Measurements from ENCODE around the gene SSPN. TPM values are rescaled to one million over a fixed set of nuclear protein-coding genes. Genes with fewer than 3 reads are reported as not detected.

SSPN gene
- total RNA-seq, 1 experiment from 2014 or later = 37.1 TPM

DNA sequence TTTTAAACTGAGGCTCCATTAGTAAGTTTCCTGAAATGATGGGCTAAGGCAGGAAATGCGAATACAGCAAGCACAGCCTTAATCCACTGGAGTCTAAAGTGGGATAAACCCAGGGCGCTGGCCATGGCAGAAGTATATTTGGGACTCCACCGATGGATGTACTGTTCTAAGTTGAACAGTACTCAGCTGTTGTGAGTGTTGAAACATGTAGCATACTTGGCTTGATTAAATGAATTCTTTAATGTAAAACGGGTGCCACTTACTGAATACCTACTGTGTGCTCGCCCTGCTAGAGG lies 996 bp downstream of the SSPN start:
- H3K4me3 ChIP-seq = peak overlapping the region; percentile 51
- H3K9me3 ChIP-seq (replicated peaks) = no peaks in the 10 kb centered on the region
- H3K4me1 ChIP-seq (replicated peaks) = peaks cover 55% of the 10 kb centered on the region
- H3K27me3 ChIP-seq (replicated peaks) = no peaks in the 10 kb centered on the region
- DNase-seq (ENCODE audit: low read depth in 1 of 2, low spot score in 2 of 2) = no peak
- H3K36me3 ChIP-seq = no peaks in the 10 kb centered on the region
- H3K27ac ChIP-seq = peak overlapping the region; percentile 78

DNA sequence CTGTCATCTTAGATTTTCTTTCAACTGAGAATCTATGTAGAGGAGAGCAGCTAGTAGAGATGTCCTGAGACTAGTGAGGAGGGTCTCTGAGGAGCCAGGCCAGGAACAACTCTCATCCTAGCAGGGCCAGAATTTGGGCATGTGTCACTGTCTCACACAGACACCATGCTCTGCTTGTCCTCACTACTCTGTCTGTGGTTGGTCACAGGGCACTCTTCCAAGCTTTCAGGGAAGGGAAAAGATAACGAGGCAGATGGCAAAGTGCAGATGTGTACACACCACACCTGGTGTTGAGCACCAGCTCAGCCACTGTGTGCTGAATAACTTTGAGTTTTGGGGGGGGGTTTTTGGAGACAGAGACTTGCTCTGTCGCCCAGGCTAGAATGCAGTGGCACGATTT lies 2.5 kb downstream of the SSPN start:
- Histone ChIP-seq H3K4me1 (replicated peaks) (peaks cover 55% of the 10 kb centered on the region), H3K9me3 (replicated peaks) (no peaks in the 10 kb centered on the region), H3K27me3 (replicated peaks) (no peaks in the 10 kb centered on the region), H3K36me3 (no peaks in the 10 kb centered on the region), H3K4me3 (no peak overlapping the region), H3K27ac (peak overlapping the region; percentile 78)
- DNase-seq (ENCODE audit: low read depth in 1 of 2, low spot score in 2 of 2) = peak in 1 of 2 experiments; percentile 42

DNA sequence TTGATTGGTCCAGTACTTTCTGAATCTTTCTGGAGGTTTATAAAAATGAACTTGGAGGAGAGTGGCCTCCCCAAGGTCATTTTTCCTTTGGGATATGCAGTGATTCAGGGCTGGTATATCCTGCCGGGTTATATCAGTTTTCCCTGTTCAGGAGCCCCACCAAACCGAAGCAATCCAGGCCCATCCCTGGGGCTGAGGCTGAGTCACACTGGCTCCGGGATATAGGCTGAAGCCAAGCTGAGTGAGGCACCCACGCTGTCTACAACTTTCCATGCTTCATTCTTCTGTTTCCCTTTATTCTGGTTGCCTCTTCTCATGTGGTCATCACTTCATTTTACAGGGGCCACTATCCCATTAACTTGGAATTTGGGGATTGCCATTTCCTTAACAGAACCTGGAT lies 3.4 kb downstream of the SSPN start:
- Histone ChIP-seq H3K27ac (peak overlapping the region; percentile 78), H3K4me3 (no peak overlapping the region), H3K4me1 (replicated peaks) (peaks cover 52% of the 10 kb centered on the region), H3K9me3 (replicated peaks) (no peaks in the 10 kb centered on the region), H3K27me3 (replicated peaks) (no peaks in the 10 kb centered on the region), H3K36me3 (no peaks in the 10 kb centered on the region)
- peak; percentile 69 to 78 for DNase-seq (ENCODE audit: low read depth in 1 of 2, low spot score in 2 of 2)

DNA sequence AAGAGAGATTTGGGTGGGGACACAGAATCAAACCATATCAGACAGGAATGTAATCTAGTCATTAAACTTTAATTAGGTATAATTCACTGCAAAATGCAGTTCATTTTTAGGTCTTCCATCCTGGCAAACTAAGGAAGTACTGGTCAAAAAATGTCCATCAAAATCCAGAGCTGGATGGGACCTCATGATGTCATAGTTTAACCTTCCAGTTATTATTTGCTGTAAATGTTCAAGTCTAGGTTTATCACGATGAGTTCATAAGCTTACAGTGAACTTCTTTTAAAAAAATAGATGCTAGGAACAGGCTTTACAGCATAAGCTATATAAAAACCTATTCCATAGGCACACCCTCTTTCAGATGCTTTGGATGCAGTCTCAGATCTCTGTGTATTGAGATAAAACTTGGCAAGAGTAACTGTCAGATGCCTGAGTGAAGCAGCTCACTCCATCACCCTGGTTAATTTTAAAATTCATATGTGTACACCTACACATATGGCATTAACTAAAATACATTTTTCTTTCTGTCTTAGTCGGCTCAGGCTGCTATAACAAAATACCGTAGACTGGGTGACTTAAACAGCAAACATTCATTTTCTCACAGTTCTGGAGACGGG lies 7.9 kb downstream of the SSPN start:
- Histone ChIP-seq H3K27me3 (replicated peaks) (no peaks in the 10 kb centered on the region), H3K27ac (no peak overlapping the region), H3K9me3 (replicated peaks) (no peaks in the 10 kb centered on the region), H3K36me3 (no peaks in the 10 kb centered on the region), H3K4me3 (no peak overlapping the region), H3K4me1 (replicated peaks) (peaks cover 44% of the 10 kb centered on the region)
- no peak for DNase-seq (ENCODE audit: low read depth in 1 of 2, low spot score in 2 of 2)

DNA sequence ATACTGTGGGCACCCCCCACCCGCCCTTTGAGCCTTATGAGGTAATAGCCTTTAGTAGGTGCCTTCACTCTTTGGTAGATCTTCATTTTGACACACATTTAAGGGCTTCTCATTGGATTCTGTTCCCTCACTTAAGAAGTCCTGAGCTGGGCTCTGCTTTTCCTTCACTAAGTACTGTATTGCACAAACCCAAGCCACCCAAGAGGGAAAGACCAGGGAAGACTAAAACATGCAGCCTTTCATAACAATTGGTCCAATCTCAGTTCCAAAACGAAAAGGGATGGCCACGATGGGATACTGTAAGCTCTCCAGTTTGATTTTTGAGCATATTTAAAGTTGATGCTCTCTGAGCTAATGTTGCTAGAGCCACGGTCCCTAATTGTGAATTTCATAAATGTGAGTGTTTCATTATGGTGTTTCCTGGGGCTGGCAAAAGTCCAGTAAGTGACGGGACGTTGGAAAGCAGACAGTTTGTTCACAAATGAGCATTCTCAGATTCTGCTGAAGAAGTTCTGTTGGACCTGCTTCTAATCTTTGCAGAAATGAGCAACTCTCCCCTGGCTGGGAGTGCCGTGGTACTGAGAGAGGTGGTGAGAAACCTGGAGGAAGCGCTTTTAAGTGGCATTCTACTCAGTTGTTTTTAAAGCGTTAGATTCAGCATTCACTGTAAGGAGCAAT lies 9.4 kb downstream of the SSPN start:
- H3K4me1 ChIP-seq (replicated peaks) = peaks cover 30% of the 10 kb centered on the region
- no peaks in the 10 kb centered on the region for H3K9me3 ChIP-seq (replicated peaks)
- H3K27ac ChIP-seq = peak overlapping the region; percentile 90
- H3K27me3 ChIP-seq (replicated peaks) = no peaks in the 10 kb centered on the region
- H3K36me3 ChIP-seq = no peaks in the 10 kb centered on the region
- H3K4me3 ChIP-seq = no peak overlapping the region
- DNase-seq (ENCODE audit: low read depth in 1 of 2, low spot score in 2 of 2) = no peak

DNA sequence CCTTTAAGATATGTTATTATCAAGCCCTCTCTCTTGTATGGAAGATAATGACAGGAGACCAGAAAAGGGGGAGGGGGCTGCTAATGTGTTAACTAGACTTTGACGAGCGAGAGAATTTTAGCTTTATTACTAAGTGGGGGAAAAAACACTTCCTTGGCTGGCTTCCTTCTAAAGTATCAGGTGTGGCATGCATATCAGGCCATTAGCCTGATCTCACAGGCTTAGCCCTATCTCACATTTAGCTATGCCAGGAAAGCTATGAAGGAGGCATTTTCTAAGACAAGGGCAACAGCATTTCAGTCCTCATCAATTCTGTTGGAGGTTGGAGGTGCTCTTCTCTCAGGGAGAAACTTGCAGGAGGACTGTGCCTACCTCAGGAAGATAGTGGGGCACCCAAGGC lies 9.9 kb downstream of the SSPN start:
- Histone ChIP-seq H3K4me1 (replicated peaks) (peaks cover 30% of the 10 kb centered on the region), H3K36me3 (no peaks in the 10 kb centered on the region)

DNA sequence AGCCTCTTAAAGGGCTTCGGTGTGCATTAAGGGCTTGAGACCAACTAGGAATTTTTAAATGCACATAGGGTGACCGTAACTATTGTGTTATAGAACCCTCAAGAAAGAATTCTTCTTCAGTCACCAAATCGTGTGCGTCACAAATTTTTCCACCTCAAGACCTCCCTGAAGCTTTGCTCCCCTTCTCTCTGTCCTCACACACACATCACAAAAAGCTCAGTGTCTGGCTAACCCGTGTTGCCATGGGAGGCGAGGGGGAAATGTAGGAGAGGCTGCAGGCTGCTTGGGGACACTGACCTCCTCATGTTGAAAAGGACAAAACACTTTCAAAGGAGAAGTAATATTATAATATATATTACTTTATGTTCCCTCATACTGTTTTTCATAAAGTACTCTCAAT lies 10.6 kb downstream of the SSPN start:
- Histone ChIP-seq H3K4me3 (no peak overlapping the region), H3K27ac (peak overlapping the region; percentile 90), H3K9me3 (replicated peaks) (no peaks in the 10 kb centered on the region), H3K27me3 (replicated peaks) (no peaks in the 10 kb centered on the region), H3K36me3 (no peaks in the 10 kb centered on the region), H3K4me1 (replicated peaks) (peaks cover 37% of the 10 kb centered on the region)
- peak; percentile 84 to 92 for DNase-seq (ENCODE audit: low read depth in 1 of 2, low spot score in 2 of 2)

More for the DNA sequence above, 9.9 kb downstream of the SSPN start:
- Histone ChIP-seq H3K9me3 (replicated peaks) (no peaks in the 10 kb centered on the region), H3K27ac (peak overlapping the region; percentile 90), H3K27me3 (replicated peaks) (no peaks in the 10 kb centered on the region), H3K4me3 (no peak overlapping the region)
- DNase-seq (ENCODE audit: low read depth in 1 of 2, low spot score in 2 of 2) = no peak

DNA sequence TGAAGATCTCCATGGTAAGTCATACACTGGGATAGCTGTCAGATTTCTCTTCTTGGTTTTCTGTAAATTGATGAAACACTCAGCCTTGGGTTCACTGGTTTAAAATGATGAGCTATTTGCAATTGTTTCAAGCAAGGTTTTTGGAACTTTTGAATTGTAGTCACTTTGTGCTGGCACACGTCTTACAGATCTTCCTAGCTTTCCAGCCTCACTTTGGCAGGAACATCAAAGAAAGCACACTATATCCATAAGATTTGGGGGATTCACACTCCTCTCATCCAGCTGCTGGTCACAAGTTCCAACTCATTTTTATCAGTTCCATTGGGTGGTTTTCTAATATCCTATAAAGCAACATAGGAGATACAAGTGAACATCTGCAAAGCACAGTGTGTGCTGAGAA lies 16.0 kb downstream of the SSPN start:
- H3K9me3 ChIP-seq (replicated peaks) = no peaks in the 10 kb centered on the region
- no peak overlapping the region for H3K4me3 ChIP-seq
- DNase-seq (ENCODE audit: low read depth in 1 of 2, low spot score in 2 of 2) = no peak
- no peak overlapping the region for H3K27ac ChIP-seq
- H3K27me3 ChIP-seq (replicated peaks) = no peaks in the 10 kb centered on the region
- H3K36me3 ChIP-seq = no peaks in the 10 kb centered on the region; the same call in 1 of the 2 replicates
- peaks cover 42% of the 10 kb centered on the region for H3K4me1 ChIP-seq (replicated peaks)

DNA sequence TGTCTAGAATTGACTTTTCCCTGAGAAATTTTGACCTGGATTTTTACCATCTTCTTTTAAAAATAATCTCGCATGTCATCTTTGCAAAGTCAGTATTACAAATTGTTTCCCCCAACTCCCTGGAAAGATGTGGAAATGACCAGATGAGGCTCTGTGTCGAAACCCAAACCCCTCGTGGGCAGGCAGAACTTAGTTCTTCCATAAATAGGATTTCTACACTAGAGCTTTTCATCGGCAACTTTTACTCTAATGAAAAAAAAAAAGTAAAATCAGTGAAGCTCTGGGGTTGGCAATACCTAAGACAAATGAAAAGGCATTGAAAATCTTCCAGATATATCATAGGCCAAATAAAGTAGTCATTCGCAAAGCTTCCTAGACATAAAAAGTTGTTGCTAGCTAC lies 17.0 kb downstream of the SSPN start:
- no peak for DNase-seq (ENCODE audit: low read depth in 1 of 2, low spot score in 2 of 2)
- Histone ChIP-seq H3K27ac (no peak overlapping the region), H3K36me3 (no peaks in the 10 kb centered on the region; the same call in 1 of the 2 replicates), H3K9me3 (replicated peaks) (no peaks in the 10 kb centered on the region), H3K27me3 (replicated peaks) (no peaks in the 10 kb centered on the region), H3K4me1 (replicated peaks) (peaks cover 31% of the 10 kb centered on the region), H3K4me3 (no peak overlapping the region)

DNA sequence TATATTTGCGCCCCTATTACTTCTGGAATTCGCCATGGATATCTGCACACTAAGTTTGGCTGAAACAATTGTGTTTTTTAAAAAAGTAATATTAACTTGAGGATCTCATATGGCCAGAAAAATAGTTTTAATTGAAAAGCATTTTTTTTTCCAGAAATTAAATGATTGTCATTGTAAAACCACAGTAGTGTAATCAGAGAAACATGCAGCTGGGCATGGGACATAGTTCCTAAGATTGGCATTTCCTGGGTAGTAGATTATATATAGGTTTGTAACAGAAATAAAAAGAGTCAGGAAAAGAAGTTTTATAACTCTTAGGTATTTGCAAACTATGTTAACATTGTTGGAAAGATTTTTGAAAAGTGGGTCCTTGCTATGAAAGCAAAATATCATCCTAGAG lies 17.6 kb downstream of the SSPN start:
- no peaks in the 10 kb centered on the region for H3K9me3 ChIP-seq (replicated peaks)
- DNase-seq (ENCODE audit: low read depth in 1 of 2, low spot score in 2 of 2) = no peak
- no peaks in the 10 kb centered on the region for H3K27me3 ChIP-seq (replicated peaks)
- peaks cover 31% of the 10 kb centered on the region for H3K4me1 ChIP-seq (replicated peaks)
- no peak overlapping the region for H3K27ac ChIP-seq
- H3K4me3 ChIP-seq = no peak overlapping the region
- no peaks in the 10 kb centered on the region; the same call in 1 of the 2 replicates for H3K36me3 ChIP-seq

DNA sequence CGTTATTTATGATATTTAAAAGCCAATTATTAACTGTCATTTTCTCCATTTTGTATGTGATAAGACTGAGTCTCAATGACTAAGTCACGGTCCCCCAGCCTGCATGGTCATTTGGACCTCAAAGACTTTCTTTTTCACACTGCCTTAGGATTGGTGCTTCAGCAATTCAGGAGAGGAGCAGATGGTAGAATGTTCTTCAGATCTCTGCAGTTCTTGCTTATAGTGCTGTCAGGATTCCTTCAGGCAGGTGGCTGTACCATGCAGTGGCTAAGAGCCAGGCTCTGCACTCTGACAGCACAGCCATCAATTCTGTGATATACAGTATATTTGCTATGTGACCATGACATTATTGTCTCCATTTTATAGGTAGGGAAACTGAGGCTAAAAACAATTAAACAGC lies 18.7 kb downstream of the SSPN start:
- Histone ChIP-seq H3K9me3 (replicated peaks) (no peaks in the 10 kb centered on the region), H3K27me3 (replicated peaks) (no peaks in the 10 kb centered on the region), H3K4me3 (no peak overlapping the region), H3K27ac (no peak overlapping the region), H3K4me1 (replicated peaks) (peaks cover 31% of the 10 kb centered on the region), H3K36me3 (no peaks in the 10 kb centered on the region; the same call in 1 of the 2 replicates)
- no peak for DNase-seq (ENCODE audit: low read depth in 1 of 2, low spot score in 2 of 2)

DNA sequence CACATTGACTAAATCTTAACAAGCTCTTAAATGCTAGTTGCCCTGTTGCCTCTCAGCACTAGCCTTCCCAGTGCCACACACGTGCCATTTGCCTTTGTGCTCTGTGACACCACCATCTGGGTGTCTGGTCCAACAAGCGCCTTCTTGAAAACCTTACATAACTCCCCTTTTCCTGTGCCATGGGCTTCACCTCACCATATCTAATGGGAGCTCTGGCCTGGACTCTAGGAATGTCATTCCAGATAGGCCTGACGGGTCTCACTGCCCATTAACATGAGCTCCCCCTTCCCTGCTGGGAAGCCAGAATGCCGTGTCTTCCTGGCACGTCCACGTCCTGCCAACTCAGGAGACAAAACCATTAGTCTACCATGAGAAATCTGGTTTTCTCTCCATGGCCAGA lies 24.4 kb downstream of the SSPN start:
- no peaks in the 10 kb centered on the region for H3K9me3 ChIP-seq (replicated peaks)
- no peaks in the 10 kb centered on the region for H3K27me3 ChIP-seq (replicated peaks)
- no peaks in the 10 kb centered on the region for H3K4me1 ChIP-seq (replicated peaks)
- H3K27ac ChIP-seq = no peak overlapping the region
- no peak for DNase-seq (ENCODE audit: low read depth in 1 of 2, low spot score in 2 of 2)
- no peaks in the 10 kb centered on the region for H3K36me3 ChIP-seq
- H3K4me3 ChIP-seq = no peak overlapping the region

DNA sequence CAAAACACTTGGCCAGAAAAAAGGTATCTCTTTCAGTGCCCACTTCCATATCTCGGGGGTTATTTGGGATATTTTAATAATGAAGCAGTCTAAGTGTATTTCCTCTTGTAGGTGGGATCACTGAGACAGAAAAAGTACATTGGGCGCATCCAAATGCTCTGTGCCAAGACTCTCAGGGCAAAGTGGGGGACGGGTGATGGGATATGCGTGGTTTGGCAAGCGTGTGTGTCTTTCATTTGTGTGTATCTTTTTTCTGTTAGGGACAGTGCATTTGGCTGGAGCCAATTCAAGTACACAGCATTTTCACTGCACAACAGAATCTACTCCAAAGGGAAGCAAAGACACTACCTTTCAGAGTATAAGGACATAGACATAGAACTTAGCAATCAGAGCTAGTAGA lies 29.3 kb downstream of the SSPN start:
- Histone ChIP-seq H3K27me3 (replicated peaks) (no peaks in the 10 kb centered on the region), H3K27ac (no peak overlapping the region), H3K4me3 (no peak overlapping the region), H3K9me3 (replicated peaks) (no peaks in the 10 kb centered on the region), H3K36me3 (peaks cover 6% of the 10 kb centered on the region; the same call in 1 of the 2 replicates), H3K4me1 (replicated peaks) (no peaks in the 10 kb centered on the region)
- DNase-seq (ENCODE audit: low read depth in 1 of 2, low spot score in 2 of 2) = no peak

DNA sequence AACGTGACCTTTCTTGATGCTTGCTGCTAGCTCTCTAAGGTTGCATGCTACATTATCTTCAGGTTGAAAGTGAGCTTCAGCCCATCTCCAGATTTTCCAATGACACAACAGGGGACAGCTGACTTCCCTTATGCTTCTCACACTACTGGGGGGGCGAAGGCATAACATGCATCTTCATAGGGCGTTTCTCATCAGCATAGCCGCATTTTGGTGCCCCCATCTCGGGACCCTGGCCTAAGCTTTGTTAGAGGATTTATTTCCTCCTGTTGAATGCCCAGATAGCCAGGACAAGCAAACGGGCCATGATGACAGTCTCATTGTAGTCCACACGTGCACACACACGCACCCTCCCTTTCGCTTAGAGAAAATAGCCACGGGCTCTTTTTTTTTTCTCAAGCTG lies 30.7 kb downstream of the SSPN start:
- peaks cover 7% of the 10 kb centered on the region for H3K4me1 ChIP-seq (replicated peaks)
- H3K4me3 ChIP-seq = no peak overlapping the region
- no peaks in the 10 kb centered on the region for H3K27me3 ChIP-seq (replicated peaks)
- H3K27ac ChIP-seq = no peak overlapping the region
- H3K36me3 ChIP-seq = peaks cover 6% of the 10 kb centered on the region; the same call in 1 of the 2 replicates
- no peak for DNase-seq (ENCODE audit: low read depth in 1 of 2, low spot score in 2 of 2)
- H3K9me3 ChIP-seq (replicated peaks) = no peaks in the 10 kb centered on the region
